Measurements from ENCODE around the gene VMP1.

DNA sequence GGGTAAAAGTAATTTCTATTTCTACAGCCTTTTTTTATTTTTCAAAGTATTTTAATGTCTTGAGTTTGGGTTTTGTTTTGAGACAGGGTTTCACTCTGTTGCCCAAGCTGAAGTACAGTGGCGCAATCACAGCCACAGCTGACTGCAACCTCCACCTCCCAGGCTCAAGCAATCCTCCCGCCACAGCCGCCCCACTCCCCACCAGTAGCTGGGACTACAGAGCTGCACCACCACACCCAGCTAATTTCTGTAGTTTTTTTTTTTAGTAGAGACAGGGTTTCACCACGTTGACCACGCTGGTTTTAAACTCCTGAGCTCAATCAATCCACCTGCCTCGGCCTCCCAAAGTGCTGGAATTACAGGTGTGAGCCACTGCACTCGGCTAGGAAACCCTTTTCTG is 141.3 kb downstream of the VMP1 start:
- TF ChIP-seq, protein P1, sequence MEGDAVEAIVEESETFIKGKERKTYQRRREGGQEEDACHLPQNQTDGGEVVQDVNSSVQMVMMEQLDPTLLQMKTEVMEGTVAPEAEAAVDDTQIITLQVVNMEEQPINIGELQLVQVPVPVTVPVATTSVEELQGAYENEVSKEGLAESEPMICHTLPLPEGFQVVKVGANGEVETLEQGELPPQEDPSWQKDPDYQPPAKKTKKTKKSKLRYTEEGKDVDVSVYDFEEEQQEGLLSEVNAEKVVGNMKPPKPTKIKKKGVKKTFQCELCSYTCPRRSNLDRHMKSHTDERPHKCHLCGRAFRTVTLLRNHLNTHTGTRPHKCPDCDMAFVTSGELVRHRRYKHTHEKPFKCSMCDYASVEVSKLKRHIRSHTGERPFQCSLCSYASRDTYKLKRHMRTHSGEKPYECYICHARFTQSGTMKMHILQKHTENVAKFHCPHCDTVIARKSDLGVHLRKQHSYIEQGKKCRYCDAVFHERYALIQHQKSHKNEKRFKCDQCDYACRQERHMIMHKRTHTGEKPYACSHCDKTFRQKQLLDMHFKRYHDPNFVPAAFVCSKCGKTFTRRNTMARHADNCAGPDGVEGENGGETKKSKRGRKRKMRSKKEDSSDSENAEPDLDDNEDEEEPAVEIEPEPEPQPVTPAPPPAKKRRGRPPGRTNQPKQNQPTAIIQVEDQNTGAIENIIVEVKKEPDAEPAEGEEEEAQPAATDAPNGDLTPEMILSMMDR (IDR thresholded peaks at IDR 0.05) = no peak
- no peak for TF ChIP-seq POLR2A (IDR thresholded peaks at IDR 0.05)
